ENCODE results near the gene PARP9.
"Not testable (repeated sequence)": the region's sequence is repeated elsewhere in the genome, so short reads cannot be mapped to it uniquely, and the experiment has no call there.

The PARP9 gene

DNA sequence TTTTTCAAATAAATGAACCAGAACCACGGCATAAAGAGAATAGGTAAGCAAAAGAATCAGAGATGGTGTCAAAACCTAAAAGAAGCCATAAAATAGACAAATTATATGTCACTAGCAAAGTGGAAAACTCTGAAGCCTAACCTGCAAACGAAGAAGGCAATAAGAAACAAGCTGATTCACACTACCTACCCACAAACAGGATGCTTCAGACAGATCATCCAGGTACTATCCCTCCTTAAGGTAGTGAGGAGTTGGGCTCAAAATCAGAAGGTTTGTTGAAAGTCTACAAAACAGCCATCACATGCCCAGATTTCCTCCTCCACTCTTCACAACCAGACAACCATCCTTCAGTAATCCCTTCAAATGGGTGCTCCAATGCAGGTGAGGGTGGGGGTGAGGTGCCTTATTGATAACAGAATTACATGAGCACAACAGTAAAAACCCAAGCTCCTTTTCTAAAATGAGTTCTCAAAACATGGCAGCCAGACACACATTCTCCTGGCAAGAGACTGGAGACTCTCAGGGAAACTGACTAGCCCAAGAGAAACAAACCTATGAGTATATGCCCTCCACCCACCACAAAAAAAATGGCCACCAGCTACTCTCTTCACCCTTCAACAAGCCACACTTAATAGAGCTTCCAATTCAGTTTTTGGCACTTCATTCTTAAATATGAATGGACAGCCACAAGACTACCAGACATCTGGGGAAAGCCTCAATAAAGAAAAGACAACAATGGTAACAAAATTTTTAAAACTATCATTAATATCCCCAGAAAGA is 55.8 kb downstream of the PARP9 start:
- no peak overlapping the region for H3K4me3 ChIP-seq (ENCODE audit: low read depth, low read length)
- TF ChIP-seq, protein P1, sequence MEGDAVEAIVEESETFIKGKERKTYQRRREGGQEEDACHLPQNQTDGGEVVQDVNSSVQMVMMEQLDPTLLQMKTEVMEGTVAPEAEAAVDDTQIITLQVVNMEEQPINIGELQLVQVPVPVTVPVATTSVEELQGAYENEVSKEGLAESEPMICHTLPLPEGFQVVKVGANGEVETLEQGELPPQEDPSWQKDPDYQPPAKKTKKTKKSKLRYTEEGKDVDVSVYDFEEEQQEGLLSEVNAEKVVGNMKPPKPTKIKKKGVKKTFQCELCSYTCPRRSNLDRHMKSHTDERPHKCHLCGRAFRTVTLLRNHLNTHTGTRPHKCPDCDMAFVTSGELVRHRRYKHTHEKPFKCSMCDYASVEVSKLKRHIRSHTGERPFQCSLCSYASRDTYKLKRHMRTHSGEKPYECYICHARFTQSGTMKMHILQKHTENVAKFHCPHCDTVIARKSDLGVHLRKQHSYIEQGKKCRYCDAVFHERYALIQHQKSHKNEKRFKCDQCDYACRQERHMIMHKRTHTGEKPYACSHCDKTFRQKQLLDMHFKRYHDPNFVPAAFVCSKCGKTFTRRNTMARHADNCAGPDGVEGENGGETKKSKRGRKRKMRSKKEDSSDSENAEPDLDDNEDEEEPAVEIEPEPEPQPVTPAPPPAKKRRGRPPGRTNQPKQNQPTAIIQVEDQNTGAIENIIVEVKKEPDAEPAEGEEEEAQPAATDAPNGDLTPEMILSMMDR (IDR thresholded peaks at IDR 0.05; ENCODE audit: control insufficient read depth, extremely low read depth, insufficient read depth): no peak
- DNase-seq (ENCODE audit: low read depth): no peak

DNA sequence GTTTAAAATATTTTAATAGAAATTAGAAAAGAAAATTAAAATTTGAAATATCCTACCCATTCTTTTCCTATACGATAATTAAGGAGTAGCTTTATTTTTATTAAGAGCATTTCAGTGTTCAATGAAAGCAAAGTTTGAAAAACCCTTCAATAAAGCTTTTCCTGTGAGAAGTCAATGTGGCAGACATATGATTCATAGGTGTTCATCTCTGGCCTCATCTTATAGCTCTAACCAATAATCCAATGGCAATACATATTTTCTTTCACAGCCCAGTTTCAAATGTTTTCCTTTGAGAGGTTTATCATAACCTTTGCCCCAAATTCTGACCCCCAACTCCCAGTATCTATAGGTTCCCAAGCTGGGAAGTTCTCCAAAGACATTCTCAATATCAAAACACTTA is 57.6 kb downstream of the PARP9 start:
- TF ChIP-seq, protein P1 (IDR thresholded peaks at IDR 0.05; ENCODE audit: control insufficient read depth, extremely low read depth, insufficient read depth): no peak
- DNase-seq (ENCODE audit: low read depth): no peak
- no peak overlapping the region for H3K4me3 ChIP-seq (ENCODE audit: low read depth, low read length)

DNA sequence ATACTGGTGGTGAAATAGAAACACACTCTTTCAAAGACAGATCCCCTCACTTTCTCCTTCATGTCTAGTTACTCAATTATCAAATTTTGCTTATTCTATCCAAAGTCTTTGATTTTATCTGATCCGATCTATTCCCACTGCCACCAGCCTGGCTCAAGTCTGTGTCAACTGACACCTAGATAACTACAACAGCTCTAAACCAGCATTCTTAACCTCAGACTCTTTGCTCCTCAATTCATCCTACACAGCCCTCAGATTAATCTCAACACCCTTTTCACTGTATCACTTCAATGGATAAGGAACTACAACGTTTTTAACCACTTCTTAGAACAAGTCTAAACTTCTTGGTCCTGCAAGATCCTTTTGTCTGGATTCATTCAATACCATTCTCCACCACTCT is 58.4 kb downstream of the PARP9 start:
- H3K4me3 ChIP-seq (ENCODE audit: low read depth, low read length): no peak overlapping the region
- DNase-seq (ENCODE audit: low read depth): no peak
- TF ChIP-seq, protein P1 (IDR thresholded peaks at IDR 0.05; ENCODE audit: control insufficient read depth, extremely low read depth, insufficient read depth): no peak

DNA sequence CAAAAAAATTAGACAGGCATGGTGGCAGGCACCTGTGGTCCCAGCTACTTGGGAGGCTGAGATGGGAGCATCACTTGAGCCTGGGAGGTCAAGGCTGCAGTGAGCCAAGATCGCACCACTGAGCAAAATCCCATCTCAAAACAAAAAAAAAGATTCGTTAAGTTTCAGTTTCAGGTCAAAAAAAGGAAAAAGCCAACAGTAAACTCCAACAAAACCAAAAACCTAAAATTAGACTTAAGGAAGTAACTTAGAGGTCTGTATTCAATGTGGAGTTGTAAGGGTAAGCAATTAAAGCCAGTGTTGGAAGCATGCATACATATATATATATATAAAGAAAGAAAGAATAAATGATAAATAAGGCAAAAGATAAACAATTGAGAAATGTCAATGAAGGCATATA is 61.2 kb downstream of the PARP9 start:
- DNase-seq (ENCODE audit: low read depth): no peak
- TF ChIP-seq, protein P1 (IDR thresholded peaks at IDR 0.05; ENCODE audit: control insufficient read depth, extremely low read depth, insufficient read depth): no peak
- no peak overlapping the region for H3K4me3 ChIP-seq (ENCODE audit: low read depth, low read length)

DNA sequence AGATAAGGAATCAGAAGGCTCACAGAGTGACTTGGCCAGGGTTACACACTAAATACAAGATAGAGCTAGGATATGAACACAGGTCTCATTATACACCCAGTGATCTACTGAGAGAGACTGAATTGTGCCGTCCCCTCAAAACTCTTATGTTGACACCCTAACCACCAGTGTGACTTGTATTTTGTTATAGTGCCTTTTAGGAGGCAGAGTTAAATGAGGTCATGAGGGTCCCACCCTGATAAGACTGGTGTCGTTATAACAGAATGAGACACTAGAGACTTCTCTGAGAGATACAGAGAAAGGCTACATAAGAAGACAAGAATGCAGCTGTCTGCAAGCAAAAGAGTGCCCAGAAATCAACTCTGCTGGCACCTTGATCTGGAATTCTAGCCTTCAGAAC is 62.0 kb downstream of the PARP9 start:
- TF ChIP-seq, protein P1 (IDR thresholded peaks at IDR 0.05; ENCODE audit: control insufficient read depth, extremely low read depth, insufficient read depth): no peak
- no peak overlapping the region for H3K4me3 ChIP-seq (ENCODE audit: low read depth, low read length)
- DNase-seq (ENCODE audit: low read depth): no peak

DNA sequence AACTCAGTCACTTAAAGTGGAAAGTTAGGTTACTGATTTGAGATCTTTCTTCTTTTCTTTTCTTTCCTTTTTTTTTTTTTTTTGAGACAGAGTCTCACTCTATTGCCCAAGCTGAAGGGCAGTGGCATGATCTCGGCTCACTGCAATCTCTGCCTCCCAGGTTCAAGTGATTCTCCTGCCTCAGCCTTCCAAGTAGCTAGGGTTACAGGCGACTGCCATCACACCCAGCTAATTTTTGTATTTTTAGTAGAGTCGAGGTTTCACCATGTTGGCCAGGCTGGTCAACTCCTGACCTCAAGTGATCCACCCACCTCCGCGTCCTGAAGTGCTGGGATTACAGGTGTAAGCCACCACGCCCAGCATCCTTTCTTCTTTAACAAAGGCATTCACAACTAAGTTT is 63.1 kb downstream of the PARP9 start:
- H3K4me3 ChIP-seq (ENCODE audit: low read depth, low read length); DNase-seq (ENCODE audit: low read depth): not testable (repeated sequence)

DNA sequence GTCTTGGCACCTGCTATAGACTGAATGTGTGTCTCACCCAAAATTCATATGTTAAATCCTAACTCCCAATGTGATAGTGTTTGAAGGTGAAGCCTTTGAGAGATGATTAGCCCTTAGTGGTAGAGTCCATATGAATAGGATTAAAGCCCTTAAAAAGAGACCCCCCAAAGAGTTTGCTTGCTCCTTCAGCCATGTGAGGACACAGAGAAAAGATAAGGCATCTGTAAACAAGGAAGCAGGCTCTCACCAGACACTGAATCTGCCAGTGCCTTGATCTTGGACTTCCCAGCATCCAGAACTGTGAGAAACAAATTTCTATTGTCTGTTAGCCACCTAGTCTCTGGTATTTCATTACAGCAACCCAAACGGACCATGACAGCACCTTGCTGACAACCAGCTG is 65.9 kb downstream of the PARP9 start:
- no peak for DNase-seq (ENCODE audit: low read depth)
- TF ChIP-seq, protein P1 (IDR thresholded peaks at IDR 0.05; ENCODE audit: control insufficient read depth, extremely low read depth, insufficient read depth): no peak
- H3K4me3 ChIP-seq (ENCODE audit: low read depth, low read length): no peak overlapping the region
